ENCODE results near the gene RASL10A. TPM values are rescaled to one million over a fixed set of nuclear protein-coding genes. Genes with fewer than 3 reads are reported as not detected.
A peak's percentile ranks its signal among the peaks of the same experiment; 100 is the strongest.

Gene RASL10A
- polyA plus RNA-seq, 3 donors, result 0.35 to 2.1 (median 0.50) TPM

DNA sequence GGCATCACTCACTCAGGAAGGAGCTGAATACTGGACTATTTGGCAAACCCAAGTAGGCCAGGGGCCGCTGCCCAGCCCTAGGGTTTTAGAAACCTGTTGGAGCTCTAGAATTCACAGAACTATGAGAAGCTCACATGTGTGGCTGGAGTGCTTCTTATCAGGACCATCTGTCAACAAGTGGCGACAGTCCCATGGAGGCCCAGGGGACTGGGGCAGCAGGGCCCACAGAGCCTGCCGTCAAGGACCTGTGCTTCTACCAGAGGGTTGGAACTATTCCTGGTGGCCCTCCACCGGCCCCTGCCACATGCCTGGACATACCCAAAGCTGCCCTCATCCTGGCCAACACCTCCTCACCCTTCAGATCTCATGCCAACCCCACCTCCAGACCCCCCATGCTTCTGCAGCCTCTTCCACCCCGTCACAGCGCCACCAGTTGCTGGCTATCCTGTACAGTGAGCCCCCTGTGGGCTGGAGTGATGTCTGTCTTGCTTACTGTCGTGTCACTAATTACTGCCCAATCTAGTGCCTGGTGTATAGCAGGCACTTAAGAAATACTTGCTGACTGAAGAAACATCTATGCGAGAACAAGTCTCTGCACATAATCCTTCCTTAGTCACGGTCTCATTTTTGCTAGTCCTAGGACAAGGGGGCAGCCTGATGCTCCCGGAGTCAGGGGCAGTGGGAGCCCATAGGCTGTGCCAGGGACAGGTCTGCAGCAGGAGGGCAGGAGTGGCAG lies 27.2 kb upstream of the RASL10A start:
- no peaks in the 10 kb centered on the region for H3K9me3 ChIP-seq (replicated peaks in 1 of 2; ENCODE audit: control insufficient read depth in 1 of 2, insufficient read depth in 1 of 2, low read length in 2 of 2)
- peaks cover 0 to 3% (median 0%) of the 10 kb centered on the region in 3 donors for H3K27me3 Mint-ChIP-seq (ENCODE audit: low read depth in 3 of 3)
- no peak overlapping the region for H3K4me2 ChIP-seq (replicated peaks; ENCODE audit: extremely low read depth, low read length, poor library complexity, severe bottlenecking)
- intact Hi-C loops (cut with micrococcal nuclease), result no loop called here
- peak overlapping the region in 1 of 2 donors; percentile 8 for H3K27ac ChIP-seq (ENCODE audit: low read depth in 1 of 2, low read length in 2 of 2)
- H3K4me3 Mint-ChIP-seq, result no peak overlapping the region
- TF ChIP-seq CTCF (IDR thresholded peaks at IDR 0.05), result no peak
- no peaks in the 10 kb centered on the region for H3K4me1 ChIP-seq (ENCODE audit: control insufficient read depth in 1 of 2, insufficient read depth in 2 of 2, low read length in 2 of 2)
- H3K27me3 ChIP-seq (ENCODE audit: control insufficient read depth in 2 of 2, insufficient read depth in 2 of 2, low read length in 2 of 2), result no peaks in the 10 kb centered on the region
- H3K36me3 ChIP-seq (replicated peaks in 1 of 2; ENCODE audit: control insufficient read depth in 1 of 2, insufficient read depth in 2 of 2, low read length in 2 of 2), result peaks cover 91 to 100% of the 10 kb centered on the region in 2 donors
- H3K4me1 Mint-ChIP-seq, result no peaks in the 10 kb centered on the region
- H3K27ac Mint-ChIP-seq, result peak overlapping the region in 6 of 7 donors; percentile 4 to 83 (median 25)
- H2AFZ ChIP-seq (ENCODE audit: insufficient read depth, low read depth, low read length, poor library complexity, severe bottlenecking), result no peak overlapping the region
- H3K4me3 ChIP-seq (replicated peaks in 1 of 3; ENCODE audit: low read depth in 2 of 3, low read length in 3 of 3), result no peak overlapping the region
- peaks cover 48% of the 10 kb centered on the region for H4K20me1 ChIP-seq (ENCODE audit: insufficient read depth, low read length)
- H3K36me3 Mint-ChIP-seq, result peaks cover 94 to 100% of the 10 kb centered on the region in 2 donors
- no peaks in the 10 kb centered on the region for H3K79me2 ChIP-seq (ENCODE audit: insufficient read depth, low read length)
- H3K9ac ChIP-seq (ENCODE audit: insufficient read depth, low read length, poor library complexity, severe bottlenecking), result no peak overlapping the region
- WGBS (ENCODE audit: insufficient coverage), result 87% methylated on average over 6 of the region's 10 CpGs
- H3K9me3 Mint-ChIP-seq, result no peaks in the 10 kb centered on the region
- no peak for DNase-seq

- Histone ChIP-seq H3K4me1 (ENCODE audit: control insufficient read depth in 1 of 2, insufficient read depth in 2 of 2, low read length in 2 of 2) (no peaks in the 10 kb centered on the region), H3K36me3 (replicated peaks in 1 of 2; ENCODE audit: control insufficient read depth in 1 of 2, insufficient read depth in 2 of 2, low read length in 2 of 2) (peaks cover 91 to 100% of the 10 kb centered on the region in 2 donors), H3K27ac (ENCODE audit: low read depth in 1 of 2, low read length in 2 of 2) (peak overlapping the region in 1 of 2 donors; percentile 5), H3K9me3 (replicated peaks in 1 of 2; ENCODE audit: control insufficient read depth in 1 of 2, insufficient read depth in 1 of 2, low read length in 2 of 2) (no peaks in the 10 kb centered on the region), H3K4me2 (replicated peaks; ENCODE audit: extremely low read depth, low read length, poor library complexity, severe bottlenecking) (no peak overlapping the region), H2AFZ (ENCODE audit: insufficient read depth, low read depth, low read length, poor library complexity, severe bottlenecking) (no peak overlapping the region), H3K4me3 (replicated peaks in 1 of 3; ENCODE audit: low read depth in 2 of 3, low read length in 3 of 3) (no peak overlapping the region), H3K27me3 (ENCODE audit: control insufficient read depth in 2 of 2, insufficient read depth in 2 of 2, low read length in 2 of 2) (no peaks in the 10 kb centered on the region), H3K79me2 (ENCODE audit: insufficient read depth, low read length) (no peaks in the 10 kb centered on the region), H4K20me1 (ENCODE audit: insufficient read depth, low read length) (peaks cover 45% of the 10 kb centered on the region), H3K9ac (ENCODE audit: insufficient read depth, low read length, poor library complexity, severe bottlenecking) (no peak overlapping the region)
- 45% methylated on average over 6 of the region's 6 CpGs for WGBS (ENCODE audit: insufficient coverage)
- H3K36me3 Mint-ChIP-seq, result peaks cover 93 to 100% of the 10 kb centered on the region in 2 donors
- intact Hi-C loops (cut with micrococcal nuclease), result no loop called here
- H3K27ac Mint-ChIP-seq, result peak overlapping the region in 1 of 7 donors; percentile 21
- no peaks in the 10 kb centered on the region for H3K9me3 Mint-ChIP-seq
- no peaks in the 10 kb centered on the region for H3K4me1 Mint-ChIP-seq
- DNase-seq, result no peak
- no peak overlapping the region for H3K4me3 Mint-ChIP-seq
- peaks cover 0 to 3% (median 0%) of the 10 kb centered on the region in 3 donors for H3K27me3 Mint-ChIP-seq (ENCODE audit: low read depth in 3 of 3)
- TF ChIP-seq CTCF (IDR thresholded peaks at IDR 0.05), result no peak
Measured at GRCh38 chr22:29342177-29342576, 26.7 kb upstream of the RASL10A start.
